Fibroblast of pulmonary artery (primary cell): Measurements from ENCODE around the gene MMEL1.
"Not testable (repeated sequence)": the region's sequence is repeated elsewhere in the genome, so short reads cannot be mapped to it uniquely, and the experiment has no call there.

ENCODE experiments used
- DNase-seq: peaks from one replicate; pipeline ENCODE4 v3.0.0-alpha.2; 2010; ENCODE audit warnings: low read depth
- H3K4me3 ChIP-seq: replicated peaks from 2 replicates; pipeline ENCODE4 v1.5.1; 2011; ENCODE audit warnings: low read depth, mild to moderate bottlenecking, control low read depth, low read length, moderate library complexity
- CTCF ChIP-seq: IDR thresholded peaks from 2 replicates; pipeline ENCODE4 v1.5.1; 2011; ENCODE audit warnings: mild to moderate bottlenecking, control low read depth, low read length, inconsistent platforms; ENCODE audit errors: missing control alignments

Gene MMEL1

GRCh38 chr1:2632561-2633361, at the start of gene MMEL1:
TSS of gene MMEL1 (minus strand) at chr1:2633016. CDS start at chr1:2629484, 3,532 bp downstream.
- DNase-seq, result no peak
- TF ChIP-seq CTCF, result no peak
- no peak within 1 kb of the TSS for H3K4me3 ChIP-seq

DNA sequence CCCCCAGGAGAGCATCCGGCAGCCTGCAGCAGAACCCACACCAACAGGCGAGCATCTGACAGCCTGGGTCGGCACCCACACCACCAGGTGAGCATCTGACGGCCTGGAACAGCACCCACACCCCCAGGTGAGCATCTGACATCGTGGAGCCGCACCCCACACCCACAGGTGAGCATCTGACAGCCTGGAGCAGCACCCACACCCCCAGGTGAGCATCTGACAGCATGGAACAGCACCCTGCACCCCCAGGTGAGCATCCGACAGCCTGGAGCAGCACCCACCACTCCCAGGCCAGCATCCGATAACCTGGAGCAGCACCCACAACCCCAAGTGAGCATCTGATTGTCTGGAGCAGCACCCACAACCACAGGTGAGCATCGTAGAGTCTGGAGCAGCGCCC, 43.9 kb upstream of the MMEL1 start:
- DNase-seq, H3K4me3 ChIP-seq: not testable (repeated sequence)

DNA sequence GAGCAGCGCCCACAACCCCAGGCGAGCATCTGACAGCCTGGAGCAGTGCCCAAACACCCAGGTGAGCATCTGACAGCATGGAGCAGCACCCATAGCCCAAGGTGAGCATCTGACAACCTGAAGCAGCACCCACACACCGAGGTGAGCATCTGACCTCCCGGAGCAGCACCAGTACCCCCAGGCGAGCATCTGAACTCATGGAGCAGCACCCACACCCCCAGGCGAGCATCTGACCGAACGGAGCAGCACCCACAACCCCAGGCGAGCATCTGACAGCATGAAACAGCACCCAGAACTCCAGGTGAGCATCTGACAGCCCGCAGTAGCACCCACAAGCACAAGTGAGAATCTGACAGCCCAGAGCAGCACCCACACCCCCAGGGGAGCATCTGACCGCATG, 38.8 kb upstream of the MMEL1 start:
- not testable (repeated sequence) for DNase-seq, H3K4me3 ChIP-seq

- DNase-seq, result not testable (repeated sequence)
Measured at GRCh38 chr1:2659806-2660205, 27.0 kb upstream of the MMEL1 start.

GRCh38 chr1:2657909-2658308, 25.1 kb upstream of the MMEL1 start:
- DNase-seq, H3K4me3 ChIP-seq: not testable (repeated sequence)

More at GRCh38 chr1:2659806-2660205, 27.0 kb upstream of the MMEL1 start:
- H3K4me3 ChIP-seq, result not testable (repeated sequence)

DNA sequence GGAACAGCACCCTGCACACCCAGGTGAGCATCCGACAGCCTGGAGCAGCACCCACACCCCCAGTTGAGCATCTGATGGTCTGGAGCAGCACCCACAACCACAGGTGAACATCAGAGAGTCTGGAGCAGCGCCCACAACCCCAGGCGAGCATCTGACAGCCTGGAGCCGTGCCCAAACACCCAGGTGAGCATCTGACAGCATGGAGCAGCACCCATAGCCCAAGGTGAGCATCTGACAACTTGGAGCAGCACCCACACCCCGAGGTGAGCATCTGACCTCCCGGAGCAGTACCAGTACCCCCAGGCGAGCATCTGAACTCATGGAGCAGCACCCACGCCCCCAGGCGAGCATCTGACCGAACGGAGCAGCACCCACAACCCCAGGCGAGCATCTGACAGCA, 24.3 kb upstream of the MMEL1 start:
- not testable (repeated sequence) for DNase-seq

GRCh38 chr1:2655598-2656434, 23.0 kb upstream of the MMEL1 start:
- not testable (repeated sequence) for DNase-seq

More for the DNA sequence above, 24.3 kb upstream of the MMEL1 start:
- not testable (repeated sequence) for H3K4me3 ChIP-seq

GRCh38 chr1:2654443-2654948, 21.7 kb upstream of the MMEL1 start:
- DNase-seq, H3K4me3 ChIP-seq: not testable (repeated sequence)

More at GRCh38 chr1:2655598-2656434, 23.0 kb upstream of the MMEL1 start:
- not testable (repeated sequence) for H3K4me3 ChIP-seq

- not testable (repeated sequence) for DNase-seq
Measured at GRCh38 chr1:2653741-2654442, 21.1 kb upstream of the MMEL1 start.

GRCh38 chr1:2652926-2653571, 20.2 kb upstream of the MMEL1 start:
- DNase-seq, H3K4me3 ChIP-seq: not testable (repeated sequence)

More at GRCh38 chr1:2653741-2654442, 21.1 kb upstream of the MMEL1 start:
- H3K4me3 ChIP-seq, result not testable (repeated sequence)

DNA sequence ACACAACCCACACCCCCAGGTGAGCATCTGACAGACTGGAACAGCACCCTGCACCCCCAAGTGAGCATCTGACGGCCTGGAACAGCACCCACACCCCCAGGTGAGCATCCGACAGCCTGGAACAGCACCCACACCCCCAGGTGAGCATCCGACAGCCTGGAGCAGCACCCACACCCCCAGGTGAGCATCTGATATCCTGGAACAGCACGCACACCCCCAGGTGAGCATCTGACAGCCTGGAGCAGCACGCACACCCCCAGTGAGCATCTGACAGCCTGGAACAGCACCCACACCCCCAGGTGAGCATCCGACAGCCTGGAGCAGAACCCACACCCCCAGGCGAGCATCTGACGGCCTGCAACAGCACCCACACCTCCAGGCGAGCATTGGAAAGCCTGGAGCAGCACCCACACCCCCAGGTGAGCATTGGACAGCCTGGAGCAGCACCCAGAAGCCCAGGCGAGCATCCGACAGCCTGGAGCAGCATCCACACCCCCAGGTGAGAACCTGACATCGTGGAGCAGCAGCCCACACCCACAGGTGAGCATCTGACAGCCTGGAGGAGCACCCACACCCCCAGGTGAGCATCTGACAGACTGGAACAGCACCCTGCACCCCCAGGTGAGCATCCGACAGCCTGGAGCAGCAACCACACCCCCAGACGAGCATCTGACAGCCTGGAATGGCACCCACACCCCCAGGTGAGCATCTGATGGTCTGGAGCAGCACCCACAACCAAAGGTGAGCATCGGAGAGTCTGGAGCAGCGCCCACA, 19.5 kb upstream of the MMEL1 start:
- not testable (repeated sequence) for DNase-seq, H3K4me3 ChIP-seq
